ENCODE data around the gene IL1R1. TPM values are rescaled to one million over a fixed set of nuclear protein-coding genes. Genes with fewer than 3 reads are reported as not detected.

Gene IL1R1
- total RNA-seq, 4 donors from 2014 or later = 41.5 to 157 (median 56.6) TPM

GRCh38 chr2:102172745-102173144 is 30.2 kb downstream of the IL1R1 start:
- Histone ChIP-seq H3K27ac (replicated peaks in 1 of 4) (no peak overlapping the region), H3K4me3 (no peak overlapping the region), H3K36me3 (peaks cover 8 to 99% (median 74%) of the 10 kb centered on the region in 4 donors), H3K9me3 (no peaks in the 10 kb centered on the region), H3K4me1 (no peaks in the 10 kb centered on the region), H3K27me3 (no peaks in the 10 kb centered on the region)
- 81% methylated on average over 3 of the region's 3 CpGs for WGBS
- no peak for DNase-seq (ENCODE audit: extremely low spot score)
- TF ChIP-seq POLR2AphosphoS5 (IDR thresholded peaks at IDR 0.05) (no peak), CTCF (IDR thresholded peaks at IDR 0.05) (no peak), EP300 (IDR thresholded peaks at IDR 0.05) (no peak), POLR2A (IDR thresholded peaks at IDR 0.05; ENCODE audit: low read depth) (no peak)
- intact Hi-C loops (cut with DNase I) = no loop called here

GRCh38 chr2:102176172-102176571 is 33.6 kb downstream of the IL1R1 start:
- no peak overlapping the region for H3K4me3 ChIP-seq
- H3K27ac ChIP-seq (replicated peaks in 1 of 4) = no peak overlapping the region
- no peaks in the 10 kb centered on the region for H3K9me3 ChIP-seq
- no peaks in the 10 kb centered on the region for H3K4me1 ChIP-seq
- DNase-seq (ENCODE audit: extremely low spot score) = no peak
- TF ChIP-seq POLR2AphosphoS5 (IDR thresholded peaks at IDR 0.05) = no peak
- no peak for TF ChIP-seq POLR2A (IDR thresholded peaks at IDR 0.05; ENCODE audit: low read depth)
- no peak for TF ChIP-seq EP300 (IDR thresholded peaks at IDR 0.05)
- no peak for TF ChIP-seq CTCF (IDR thresholded peaks at IDR 0.05)
- 83% methylated on average over 3 of the region's 3 CpGs for WGBS
- H3K36me3 ChIP-seq = peaks cover 8 to 68% (median 51%) of the 10 kb centered on the region in 4 donors
- H3K27me3 ChIP-seq = no peaks in the 10 kb centered on the region
- intact Hi-C loops (cut with DNase I) = no loop called here

- H3K27me3 ChIP-seq = peaks cover 0 to 7% (median 0%) of the 10 kb centered on the region in 4 donors
- no peak for DNase-seq (ENCODE audit: extremely low spot score)
- intact Hi-C loops (cut with DNase I) = no loop called here
- peaks cover 0 to 3% (median 0%) of the 10 kb centered on the region in 4 donors for H3K4me1 ChIP-seq
- peaks cover 8 to 51% (median 39%) of the 10 kb centered on the region in 4 donors for H3K36me3 ChIP-seq
- no peak overlapping the region for H3K4me3 ChIP-seq
- no peaks in the 10 kb centered on the region for H3K9me3 ChIP-seq
- no peak overlapping the region for H3K27ac ChIP-seq (replicated peaks in 1 of 4)
- 88% methylated on average over 7 of the region's 7 CpGs for WGBS
- no peak for TF ChIP-seq EP300 (IDR thresholded peaks at IDR 0.05)
These were observed 35.4 kb downstream of the IL1R1 start for GRCh38 chr2:102177814-102178478.

GRCh38 chr2:102179061-102179460 is 36.5 kb downstream of the IL1R1 start:
- H3K27ac ChIP-seq (replicated peaks in 1 of 4) = no peak overlapping the region
- H3K36me3 ChIP-seq = peaks cover 8 to 40% (median 33%) of the 10 kb centered on the region in 4 donors
- no peak overlapping the region for H3K4me3 ChIP-seq
- no peak for DNase-seq (ENCODE audit: extremely low spot score)
- WGBS = 74% methylated on average over 3 of the region's 3 CpGs
- peaks cover 0 to 7% (median 0%) of the 10 kb centered on the region in 4 donors for H3K27me3 ChIP-seq
- no peaks in the 10 kb centered on the region for H3K9me3 ChIP-seq
- H3K4me1 ChIP-seq = peaks cover 0 to 3% (median 0%) of the 10 kb centered on the region in 4 donors
- no peak for TF ChIP-seq CTCF (IDR thresholded peaks at IDR 0.05)
- TF ChIP-seq POLR2A (IDR thresholded peaks at IDR 0.05; ENCODE audit: low read depth) = no peak
- TF ChIP-seq EP300 (IDR thresholded peaks at IDR 0.05) = no peak
- intact Hi-C loops (cut with DNase I) = no loop called here

GRCh38 chr2:102179788-102180686 is 37.5 kb downstream of the IL1R1 start:
- Histone ChIP-seq H3K4me3 (no peak overlapping the region), H3K27ac (replicated peaks in 1 of 4) (no peak overlapping the region), H3K9me3 (no peaks in the 10 kb centered on the region), H3K36me3 (peaks cover 8 to 30% (median 29%) of the 10 kb centered on the region in 4 donors), H3K27me3 (peaks cover 0 to 7% (median 0%) of the 10 kb centered on the region in 4 donors), H3K4me1 (peaks cover 0 to 3% (median 0%) of the 10 kb centered on the region in 4 donors)
- no peak for DNase-seq (ENCODE audit: extremely low spot score)
- WGBS = 92% methylated on average over 2 of the region's 2 CpGs
- TF ChIP-seq POLR2A (IDR thresholded peaks at IDR 0.05; ENCODE audit: low read depth) (no peak), POLR2AphosphoS5 (IDR thresholded peaks at IDR 0.05) (no peak), CTCF (IDR thresholded peaks at IDR 0.05) (no peak), EP300 (IDR thresholded peaks at IDR 0.05) (no peak)
- intact Hi-C loops (cut with DNase I) = no loop called here

Measured in esophagus muscularis mucosa (tissue), 4 donors.